ENCODE results near the gene MAGEA9.

GRCh38 chrX:149837167-149837566 is 55.4 kb downstream of the MAGEA9 start:
- TF ChIP-seq CTCF (IDR thresholded peaks at IDR 0.05) (no peak), SIN3A (IDR thresholded peaks at IDR 0.05; ENCODE audit: borderline replicate concordance, insufficient read depth, low read depth, low read length) (no peak), POLR2AphosphoS5 (IDR thresholded peaks at IDR 0.05; ENCODE audit: low read depth, low read length) (no peak), REST (IDR thresholded peaks at IDR 0.05; ENCODE audit: insufficient read depth in 1 of 2, low read depth in 2 of 2, low read length in 1 of 2) (no peak), TCF7L2 (IDR thresholded peaks at IDR 0.05; ENCODE audit: low read depth, low read length) (no peak)

Data from Panc1 (cell line).